Panc1 (cell line): ENCODE measurements around the gene C1orf167. TPM values are rescaled to one million over a fixed set of nuclear protein-coding genes. Genes with fewer than 3 reads are reported as not detected.

ENCODE experiments used
- ATAC-seq: fragments of 200-7000 bp; cut with Tn5 transposase; 2 replicates; pipeline ENCODE4 v1.9.1; 2020; ENCODE audit warnings: mild to moderate bottlenecking, moderate library complexity
- BruUV-seq: library from RNA; stranded (reverse); fragments of 400-500 nt; replicated peaks from 2 replicates; lab custom pipeline; 2021; lab: Mats Ljungman, UMichigan
- CTCF ChIA-PET: fragments of 300-600 bp; sonication (Branson Sonifier 250); formaldehyde crosslinking; loops from one replicate; lab custom pipeline; 2022; ENCODE audit warnings: antibody characterized with exemption; lab: Charles Lee
- POLR2A ChIA-PET: fragments of 300-600 bp; sonication (Branson Sonifier 250); formaldehyde crosslinking; loops from one replicate; lab custom pipeline; 2022; ENCODE audit warnings: antibody characterized with exemption; lab: Charles Lee
- DNase-seq: peaks from one replicate; pipeline ENCODE4 v3.0.0-alpha.2; 2010; ENCODE audit warnings: low read depth, low spot score
- H3K27ac ChIP-seq: 2 replicates; pipeline ENCODE4 v1.5.1; 2011; ENCODE audit warnings: mild to moderate bottlenecking, low read length, inconsistent platforms
- H3K27me3 ChIP-seq: fragments of 200-500 bp; sonication (Bioruptor generic); 2 replicates; pipeline ENCODE4 v1.6.0; 2014; ENCODE audit warnings: low read length, inconsistent platforms; ENCODE audit not compliant: control insufficient read depth, insufficient read depth
- H3K36me3 ChIP-seq: fragments of 200-500 bp; sonication (Bioruptor generic); 2 replicates; pipeline ENCODE4 v1.5.1; 2014; ENCODE audit warnings: inconsistent platforms, mild to moderate bottlenecking, low read length, moderate library complexity; ENCODE audit not compliant: control insufficient read depth, insufficient read depth
- H3K4me1 ChIP-seq: 2 replicates; pipeline ENCODE4 v1.5.1; 2011; ENCODE audit warnings: inconsistent platforms, mild to moderate bottlenecking, low read length, moderate library complexity; ENCODE audit not compliant: control insufficient read depth, insufficient read depth
- H3K4me3 ChIP-seq, 2 experiments: 2 replicates each; pipeline ENCODE4 v1.5.1; 2011 to 2012; ENCODE audit warnings: low read depth in 2 of 2, low read length in 2 of 2, mild to moderate bottlenecking in 2 of 2, inconsistent platforms in 1 of 2, moderate library complexity in 1 of 2
- H3K9me3 ChIP-seq: fragments of 200-500 bp; sonication (Bioruptor generic); 2 replicates; pipeline ENCODE4 v1.5.1; 2014; ENCODE audit warnings: low read depth, mild to moderate bottlenecking, inconsistent platforms, low read length, moderate library complexity; ENCODE audit not compliant: control insufficient read depth, insufficient read depth
- POLR2AphosphoS5 ChIP-seq: IDR thresholded peaks from 2 replicates; pipeline ENCODE4 v1.6.1; 2012; ENCODE audit warnings: mild to moderate bottlenecking, low read depth, low read length, moderate library complexity
- SIN3A ChIP-seq: IDR thresholded peaks from 2 replicates; pipeline ENCODE4 v1.6.1; 2012; ENCODE audit warnings: low read depth, mild to moderate bottlenecking, low read length, moderate library complexity, borderline replicate concordance; ENCODE audit not compliant: insufficient read depth
- TCF7L2 ChIP-seq: IDR thresholded peaks from 2 replicates; pipeline ENCODE4 v1.6.1; 2011; ENCODE audit warnings: mild to moderate bottlenecking, low read depth, low read length, inconsistent platforms
- in situ Hi-C: cut with HindIII; loops from 2 replicates; pipeline ENCODE4 v1.10.0; 2016; ENCODE audit warnings: low sequenced_read_pairs, low pct_unique_long_range_greater_than_20kb
- intact Hi-C: fragments of 100-400 bp; cut with micrococcal nuclease; formaldehyde crosslinking; loops from one replicate; pipeline ENCODE4 v1.10.0; 2022; ENCODE audit not compliant: unreplicated experiment
- total RNA-seq: library from RNA; stranded (reverse); gene quantifications from one replicate; pipeline ENCODE4 v1.2.1, GENCODE V29; 2021; ENCODE audit not compliant: unreplicated experiment
- TF ChIP-seq, protein P1 (sequence below): fragments of 450-650 bp; IDR thresholded peaks from 2 replicates; pipeline ENCODE4 v1.5.1; 2017; ENCODE audit warnings: mild to moderate bottlenecking
- TF ChIP-seq, protein P2 (sequence below), 2 experiments: IDR thresholded peaks; 2 replicates each; pipeline ENCODE4 v1.6.1; 2011 to 2012; ENCODE audit warnings: low read depth in 2 of 2, control low read depth in 1 of 2, low read length in 1 of 2, mild to moderate bottlenecking in 1 of 2, moderate library complexity in 1 of 2; ENCODE audit not compliant: insufficient read depth in 1 of 2

Gene C1orf167
- total RNA-seq, 1 experiment from 2014 or later: not detected

GRCh38 chr1:11799896-11800295 lies 37.9 kb downstream of the C1orf167 start:
- peaks cover 26% of the 10 kb centered on the region for H3K4me1 ChIP-seq
- no peak for TF ChIP-seq TCF7L2
- TF ChIP-seq, protein P1, sequence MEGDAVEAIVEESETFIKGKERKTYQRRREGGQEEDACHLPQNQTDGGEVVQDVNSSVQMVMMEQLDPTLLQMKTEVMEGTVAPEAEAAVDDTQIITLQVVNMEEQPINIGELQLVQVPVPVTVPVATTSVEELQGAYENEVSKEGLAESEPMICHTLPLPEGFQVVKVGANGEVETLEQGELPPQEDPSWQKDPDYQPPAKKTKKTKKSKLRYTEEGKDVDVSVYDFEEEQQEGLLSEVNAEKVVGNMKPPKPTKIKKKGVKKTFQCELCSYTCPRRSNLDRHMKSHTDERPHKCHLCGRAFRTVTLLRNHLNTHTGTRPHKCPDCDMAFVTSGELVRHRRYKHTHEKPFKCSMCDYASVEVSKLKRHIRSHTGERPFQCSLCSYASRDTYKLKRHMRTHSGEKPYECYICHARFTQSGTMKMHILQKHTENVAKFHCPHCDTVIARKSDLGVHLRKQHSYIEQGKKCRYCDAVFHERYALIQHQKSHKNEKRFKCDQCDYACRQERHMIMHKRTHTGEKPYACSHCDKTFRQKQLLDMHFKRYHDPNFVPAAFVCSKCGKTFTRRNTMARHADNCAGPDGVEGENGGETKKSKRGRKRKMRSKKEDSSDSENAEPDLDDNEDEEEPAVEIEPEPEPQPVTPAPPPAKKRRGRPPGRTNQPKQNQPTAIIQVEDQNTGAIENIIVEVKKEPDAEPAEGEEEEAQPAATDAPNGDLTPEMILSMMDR: no peak
- no peak for TF ChIP-seq SIN3A
- TF ChIP-seq, protein P2, sequence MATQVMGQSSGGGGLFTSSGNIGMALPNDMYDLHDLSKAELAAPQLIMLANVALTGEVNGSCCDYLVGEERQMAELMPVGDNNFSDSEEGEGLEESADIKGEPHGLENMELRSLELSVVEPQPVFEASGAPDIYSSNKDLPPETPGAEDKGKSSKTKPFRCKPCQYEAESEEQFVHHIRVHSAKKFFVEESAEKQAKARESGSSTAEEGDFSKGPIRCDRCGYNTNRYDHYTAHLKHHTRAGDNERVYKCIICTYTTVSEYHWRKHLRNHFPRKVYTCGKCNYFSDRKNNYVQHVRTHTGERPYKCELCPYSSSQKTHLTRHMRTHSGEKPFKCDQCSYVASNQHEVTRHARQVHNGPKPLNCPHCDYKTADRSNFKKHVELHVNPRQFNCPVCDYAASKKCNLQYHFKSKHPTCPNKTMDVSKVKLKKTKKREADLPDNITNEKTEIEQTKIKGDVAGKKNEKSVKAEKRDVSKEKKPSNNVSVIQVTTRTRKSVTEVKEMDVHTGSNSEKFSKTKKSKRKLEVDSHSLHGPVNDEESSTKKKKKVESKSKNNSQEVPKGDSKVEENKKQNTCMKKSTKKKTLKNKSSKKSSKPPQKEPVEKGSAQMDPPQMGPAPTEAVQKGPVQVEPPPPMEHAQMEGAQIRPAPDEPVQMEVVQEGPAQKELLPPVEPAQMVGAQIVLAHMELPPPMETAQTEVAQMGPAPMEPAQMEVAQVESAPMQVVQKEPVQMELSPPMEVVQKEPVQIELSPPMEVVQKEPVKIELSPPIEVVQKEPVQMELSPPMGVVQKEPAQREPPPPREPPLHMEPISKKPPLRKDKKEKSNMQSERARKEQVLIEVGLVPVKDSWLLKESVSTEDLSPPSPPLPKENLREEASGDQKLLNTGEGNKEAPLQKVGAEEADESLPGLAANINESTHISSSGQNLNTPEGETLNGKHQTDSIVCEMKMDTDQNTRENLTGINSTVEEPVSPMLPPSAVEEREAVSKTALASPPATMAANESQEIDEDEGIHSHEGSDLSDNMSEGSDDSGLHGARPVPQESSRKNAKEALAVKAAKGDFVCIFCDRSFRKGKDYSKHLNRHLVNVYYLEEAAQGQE (IDR thresholded peaks at IDR 0.05; ENCODE audit: insufficient read depth in 1 of 2, low read depth in 2 of 2, low read length in 1 of 2): no peak
- TF ChIP-seq POLR2AphosphoS5: no peak
- intact Hi-C loops: no loop called here
- ChIA-PET CTCF (no interaction called here), POLR2A (no interaction called here)
- ATAC-seq (no peak), DNase-seq (no peak)
- in situ Hi-C loops: no loop called here
- no peaks in the 10 kb centered on the region for H3K27me3 ChIP-seq
- H3K9me3 ChIP-seq: no peaks in the 10 kb centered on the region
- H3K4me3 ChIP-seq: no peak overlapping the region
- no TSS peak for BruUV-seq
- no peaks in the 10 kb centered on the region; the same call in 1 of the 2 replicates for H3K36me3 ChIP-seq
- H3K27ac ChIP-seq: no peak overlapping the region

- DNase-seq (no peak), ATAC-seq (no peak)
- TF ChIP-seq TCF7L2 (no peak), SIN3A (no peak), POLR2AphosphoS5 (no peak)
- TF ChIP-seq, protein P1: no peak
- TF ChIP-seq, protein P2 (IDR thresholded peaks at IDR 0.05; ENCODE audit: insufficient read depth in 1 of 2, low read depth in 2 of 2, low read length in 1 of 2): no peak
- in situ Hi-C loops: no loop called here
- CTCF ChIA-PET: no interaction called here
- Histone ChIP-seq H3K27ac (no peak overlapping the region), H3K4me3 (no peak overlapping the region), H3K9me3 (no peaks in the 10 kb centered on the region), H3K27me3 (no peaks in the 10 kb centered on the region), H3K4me1 (peaks cover 26% of the 10 kb centered on the region), H3K36me3 (no peaks in the 10 kb centered on the region; the same call in 1 of the 2 replicates)
- BruUV-seq: no TSS peak
- intact Hi-C loops: no loop called here
- POLR2A ChIA-PET: no interaction called here
Measured at GRCh38 chr1:11800391-11800755, 38.4 kb downstream of the C1orf167 start.
